HCT116 (cell line): Measurements from ENCODE around the gene LRR1. TPM values are rescaled to one million over a fixed set of nuclear protein-coding genes. Genes with fewer than 3 reads are reported as not detected.

Experiments
- ATAC-seq: fragments of 200-7000 bp; cut with Tn5 transposase; 2 replicates; pipeline ENCODE4 v1.9.1; 2020; ENCODE audit warnings: mild to moderate bottlenecking, moderate library complexity
- BruUV-seq: library from RNA; stranded (reverse); fragments of 400-500 nt; replicated peaks from 2 replicates; lab custom pipeline; 2021; lab: Mats Ljungman, UMichigan
- CTCF ChIA-PET: fragments of 300-600 bp; sonication (Branson Sonifier 250); formaldehyde crosslinking; loops from one replicate; lab custom pipeline; 2021; ENCODE audit warnings: antibody characterized with exemption; lab: Charles Lee
- POLR2A ChIA-PET: fragments of 300-600, 350-600 bp; sonication (Branson Sonifier 250); formaldehyde crosslinking; loops from one replicate; lab custom pipeline; 2021; ENCODE audit warnings: antibody characterized with exemption; lab: Charles Lee
- RAD21 ChIA-PET, 2 experiments: fragments of 300-600 bp; sonication (Branson Sonifier 250); formaldehyde crosslinking; loops; one replicate each; lab custom pipeline; 2023; ENCODE audit warnings: low total read pairs in 2 of 2; ENCODE audit not compliant: uncharacterized antibody in 2 of 2, unreplicated experiment in 2 of 2, low non-redundant PET in 1 of 2; lab: Charles Lee
- DNase-seq: peaks from one replicate; pipeline ENCODE4 v3.0.0-alpha.2; 2010; ENCODE audit warnings: low read depth, low spot score
- H2AFZ ChIP-seq: fragments of 200-600 bp; shearing (Covaris generic), sonication (generic); 2 replicates; pipeline ENCODE4 v1.6.1; 2017; ENCODE audit warnings: low read depth, mixed run types, mixed read lengths, antibody characterized with exemption, low read length; ENCODE audit not compliant: poor library complexity, severe bottlenecking
- H3K27ac ChIP-seq: 2 replicates; pipeline ENCODE4 v1.5.1; 2012; ENCODE audit warnings: low read depth, low read length
- H3K27me3 ChIP-seq: fragments of 200-600 bp; sonication (generic); 2 replicates; pipeline ENCODE4 v1.6.1; 2016; ENCODE audit warnings: mixed run types, low read length, mixed read lengths; ENCODE audit not compliant: insufficient read depth
- H3K36me3 ChIP-seq, 2 experiments: fragments of 200-500 bp in 1 of 2; fragments of 200-600 bp in 1 of 2; sonication (Bioruptor generic) in 1 of 2; sonication (generic) in 1 of 2; 2 replicates each; pipeline versions ENCODE4 v1.5.1 to v1.6.1; 2014 to 2016; ENCODE audit warnings: low read length in 2 of 2, inconsistent platforms in 1 of 2, mixed read lengths in 1 of 2, mixed run types in 1 of 2; ENCODE audit not compliant: insufficient read depth in 2 of 2, control insufficient read depth in 1 of 2
- H3K4me1 ChIP-seq, 2 experiments: fragments of 200-600 bp in 1 of 2; sonication (generic) in 1 of 2; 2 replicates each; pipeline versions ENCODE4 v1.5.1 to v1.6.1; 2012 to 2017; ENCODE audit warnings: low read length in 2 of 2, inconsistent platforms in 1 of 2, mild to moderate bottlenecking in 1 of 2, mixed read lengths in 1 of 2, mixed run types in 1 of 2, moderate library complexity in 1 of 2; ENCODE audit not compliant: insufficient read depth in 2 of 2, control insufficient read depth in 1 of 2
- H3K4me2 ChIP-seq: fragments of 200-600 bp; sonication (generic); 2 replicates; pipeline ENCODE4 v1.6.1; 2017; ENCODE audit warnings: mixed run types, low read length, mixed read lengths
- H3K4me3 ChIP-seq, 2 experiments: fragments of 200-600 bp in 1 of 2; sonication (generic) in 1 of 2; replicated peaks in 1 of 2; 2 replicates each; pipeline ENCODE4 v1.5.1; 2011 to 2016; ENCODE audit warnings: low read length in 2 of 2, control low read depth in 1 of 2, low read depth in 1 of 2, mild to moderate bottlenecking in 1 of 2, mixed read lengths in 1 of 2, mixed run types in 1 of 2
- H3K79me2 ChIP-seq: fragments of 200-600 bp; sonication (generic); 2 replicates; pipeline ENCODE4 v1.6.1; 2017; ENCODE audit warnings: mild to moderate bottlenecking, mixed run types, low read length, moderate library complexity, mixed read lengths; ENCODE audit not compliant: insufficient read depth
- H3K9ac ChIP-seq: fragments of 200-600 bp; sonication (generic); 2 replicates; pipeline ENCODE4 v1.6.1; 2016; ENCODE audit warnings: low read length, mixed read lengths
- H3K9me2 ChIP-seq: fragments of 200-600 bp; sonication (generic), shearing (Covaris generic); 2 replicates; pipeline ENCODE4 v1.6.1; 2017; ENCODE audit warnings: mixed run types, mild to moderate bottlenecking, moderate library complexity; ENCODE audit not compliant: insufficient read depth
- H3K9me3 ChIP-seq, 2 experiments: fragments of 200-500 bp in 1 of 2; fragments of 200-600 bp in 1 of 2; sonication (Bioruptor generic) in 1 of 2; sonication (generic) in 1 of 2; 2 replicates each; pipeline ENCODE4 v1.6.1; 2014 to 2017; ENCODE audit warnings: low read length in 2 of 2, mixed read lengths in 2 of 2, inconsistent platforms in 1 of 2, low read depth in 1 of 2, mild to moderate bottlenecking in 1 of 2, mixed run types in 1 of 2, moderate library complexity in 1 of 2; ENCODE audit not compliant: control insufficient read depth in 1 of 2, insufficient read depth in 1 of 2
- H4K20me1 ChIP-seq: fragments of 200-600 bp; sonication (generic), shearing (Covaris generic); 2 replicates; pipeline ENCODE4 v1.6.1; 2017; ENCODE audit warnings: mixed run types, mild to moderate bottlenecking, moderate library complexity; ENCODE audit not compliant: insufficient read depth
- CBX3 ChIP-seq: IDR thresholded peaks from 2 replicates; pipeline ENCODE4 v1.6.1; 2012; ENCODE audit warnings: low read depth
- POLR2A ChIP-seq: IDR thresholded peaks from 2 replicates; pipeline ENCODE4 v1.7.0; 2011; ENCODE audit warnings: borderline replicate concordance; ENCODE audit not compliant: insufficient read depth, insufficient read length; ENCODE audit errors: extremely low read depth
- POLR2AphosphoS5 ChIP-seq: IDR thresholded peaks from 2 replicates; pipeline ENCODE4 v1.6.1; 2011; ENCODE audit warnings: mild to moderate bottlenecking, low read depth, low read length, moderate library complexity
- RAD21 ChIP-seq: IDR thresholded peaks from 2 replicates; pipeline ENCODE4 v1.6.1; 2012; ENCODE audit warnings: low read depth, mild to moderate bottlenecking
- REST ChIP-seq: IDR thresholded peaks from 2 replicates; pipeline ENCODE4 v1.6.1; 2012; ENCODE audit warnings: low read depth
- SIN3A ChIP-seq: IDR thresholded peaks from 2 replicates; pipeline ENCODE4 v1.6.1; 2012; ENCODE audit warnings: low read depth
- SP1 ChIP-seq: IDR thresholded peaks from 2 replicates; pipeline ENCODE4 v1.6.1; 2012; ENCODE audit warnings: low read depth
- SRF ChIP-seq: IDR thresholded peaks from 2 replicates; pipeline ENCODE4 v1.6.1; 2012; ENCODE audit warnings: low read depth
- YY1 ChIP-seq: IDR thresholded peaks from 2 replicates; pipeline ENCODE4 v1.6.1; 2011; ENCODE audit warnings: low read length, low read depth, moderate library complexity, mild to moderate bottlenecking; ENCODE audit not compliant: insufficient replicate concordance; ENCODE audit errors: extremely low read depth
- ZFX ChIP-seq: fragments of 450-650 bp; IDR thresholded peaks from 2 replicates; pipeline ENCODE4 v1.6.1; 2017
- intact Hi-C: fragments of 100-400 bp; cut with micrococcal nuclease; formaldehyde crosslinking; loops from 2 replicates; pipeline ENCODE4 v1.10.0; 2022
- total RNA-seq: library from RNA; stranded (reverse); gene quantifications from one replicate; pipeline ENCODE4 v1.2.1, GENCODE V29; 2021; ENCODE audit not compliant: unreplicated experiment

LRR1 gene
- total RNA-seq, 1 experiment from 2014 or later = 34.6 TPM

- ChIA-PET RAD21 (no interaction called here), POLR2A (no interaction called here), CTCF (no interaction called here)
- no peak overlapping the region for H3K9ac ChIP-seq
- peaks cover 0 to 21% of the 10 kb centered on the region in 2 experiments; a peak in 2 of 4 replicates for H3K4me1 ChIP-seq
- peaks cover 57% of the 10 kb centered on the region for H3K79me2 ChIP-seq
- peaks cover 13 to 17% of the 10 kb centered on the region in 2 experiments; a peak in 3 of 4 replicates for H3K36me3 ChIP-seq
- no peak for ATAC-seq
- H3K27ac ChIP-seq = no peak overlapping the region
- intact Hi-C loops = no loop called here
- no peaks in the 10 kb centered on the region for H3K27me3 ChIP-seq
- no TSS peak for BruUV-seq
- no peaks in the 10 kb centered on the region for H3K9me2 ChIP-seq
- H3K4me2 ChIP-seq = no peak overlapping the region
- no peaks in the 10 kb centered on the region for H3K9me3 ChIP-seq
- no peak overlapping the region for H3K4me3 ChIP-seq
- no peak for DNase-seq
- no peak for TF ChIP-seq POLR2AphosphoS5
- no peak for TF ChIP-seq SIN3A
- TF ChIP-seq POLR2A = no peak
- no peak for TF ChIP-seq YY1
- no peak for TF ChIP-seq RAD21
- no peak for TF ChIP-seq CBX3
- no peak for TF ChIP-seq SP1
- no peak for TF ChIP-seq ZFX
- no peak for TF ChIP-seq REST
- TF ChIP-seq SRF = no peak
- H4K20me1 ChIP-seq = no peaks in the 10 kb centered on the region
- no peak overlapping the region for H2AFZ ChIP-seq
Observed at GRCh38 chr14:49614196-49614595, 15.5 kb downstream of the LRR1 start.
